HL-60 (cell line): ENCODE results near the gene LUZP1.

ENCODE experiments used
- DNase-seq, 2 experiments: peaks; one replicate each; pipeline ENCODE4 v3.0.0-alpha.2; 2010 to 2020; ENCODE audit warnings: low read depth in 1 of 2, low spot score in 1 of 2
- H3K27ac ChIP-seq: fragments of 250-450 bp; sonication (Bioruptor Pico); replicated peaks from 2 replicates; pipeline ENCODE4 v1.5.1; 2020; ENCODE audit warnings: mild to moderate bottlenecking, moderate library complexity
- H3K27me3 ChIP-seq: fragments of 250-450 bp; sonication (Bioruptor Pico); 2 replicates; pipeline ENCODE4 v1.5.1; 2021; ENCODE audit warnings: mild to moderate bottlenecking, moderate library complexity; ENCODE audit not compliant: insufficient read depth, poor library complexity, severe bottlenecking
- H3K4me3 ChIP-seq: replicated peaks from 2 replicates; pipeline ENCODE4 v1.5.1; 2011; ENCODE audit warnings: mild to moderate bottlenecking, control low read depth, low read length; ENCODE audit not compliant: insufficient read depth
- CTCF ChIP-seq: IDR thresholded peaks from one replicate; pipeline ENCODE4 v1.5.1; 2011; ENCODE audit warnings: low read length, control low read depth, inconsistent platforms; ENCODE audit not compliant: insufficient read depth
- GABPA ChIP-seq: IDR thresholded peaks from 2 replicates; pipeline ENCODE4 v1.6.1; 2012; ENCODE audit warnings: low read depth
- POLR2AphosphoS5 ChIP-seq: IDR thresholded peaks from 2 replicates; pipeline ENCODE4 v1.6.1; 2012; ENCODE audit warnings: low read depth
- REST ChIP-seq: IDR thresholded peaks from 2 replicates; pipeline ENCODE4 v1.6.1; 2012; ENCODE audit warnings: low read depth; ENCODE audit not compliant: insufficient replicate concordance
- SPI1 ChIP-seq: IDR thresholded peaks from 2 replicates; pipeline ENCODE4 v1.6.1; 2012; ENCODE audit warnings: low read depth, mild to moderate bottlenecking, borderline replicate concordance

The LUZP1 gene

GRCh38 chr1:23099171-23099536 is 69.5 kb downstream of the LUZP1 start:
- DNase-seq, result no peak
- no peak for TF ChIP-seq GABPA
- TF ChIP-seq POLR2AphosphoS5, result no peak
- no peak for TF ChIP-seq SPI1
- no peak for TF ChIP-seq CTCF
- TF ChIP-seq REST, result no peak
- Histone ChIP-seq H3K27ac (no peak overlapping the region), H3K4me3 (no peak overlapping the region), H3K27me3 (no peaks in the 10 kb centered on the region)

- TF ChIP-seq CTCF, result peak; percentile 77
- TF ChIP-seq POLR2AphosphoS5, result no peak
- Histone ChIP-seq H3K4me3 (no peak overlapping the region), H3K27me3 (no peaks in the 10 kb centered on the region), H3K27ac (no peak overlapping the region)
- peak in 1 of 2 experiments; percentile 49 for DNase-seq
These were observed 70.0 kb downstream of the LUZP1 start for GRCh38 chr1:23098463-23099170.

- Histone ChIP-seq H3K27me3 (no peaks in the 10 kb centered on the region), H3K4me3 (no peak overlapping the region), H3K27ac (no peak overlapping the region)
- no peak for DNase-seq
- no peak for TF ChIP-seq CTCF
- no peak for TF ChIP-seq GABPA
- no peak for TF ChIP-seq SPI1
- no peak for TF ChIP-seq REST
- TF ChIP-seq POLR2AphosphoS5, result no peak
These were observed 71.3 kb downstream of the LUZP1 start for GRCh38 chr1:23097316-23097715.

DNA sequence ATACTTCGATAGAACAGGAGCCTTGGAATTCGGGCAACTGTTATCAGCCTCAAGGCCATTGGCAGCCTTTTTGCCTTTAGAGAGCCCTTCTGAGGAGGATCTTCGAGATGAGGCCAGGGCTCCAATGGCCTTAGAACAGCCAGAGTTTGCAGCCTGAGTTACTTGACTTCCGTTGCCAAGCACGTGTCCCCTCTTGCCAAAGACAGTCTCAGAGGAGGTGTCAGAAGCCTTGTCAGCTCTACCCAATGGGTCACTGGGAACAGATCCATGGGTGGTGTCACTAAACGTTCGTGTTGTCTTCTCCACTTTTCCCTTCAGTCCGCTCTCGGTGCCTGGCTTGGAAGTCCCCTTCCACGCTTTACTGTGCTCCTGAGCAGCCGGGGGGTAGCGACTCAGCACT is 76.2 kb downstream of the LUZP1 start:
- DNase-seq, result no peak
- H3K27ac ChIP-seq, result no peak overlapping the region
- no peak overlapping the region for H3K4me3 ChIP-seq
- H3K27me3 ChIP-seq, result no peaks in the 10 kb centered on the region
- TF ChIP-seq POLR2AphosphoS5 (no peak), CTCF (no peak)
